Hindlimb muscle (tissue), 1 donor: ENCODE results near the gene RALGPS2. TPM values are rescaled to one million over a fixed set of nuclear protein-coding genes. Genes with fewer than 3 reads are reported as not detected.
"Not testable (repeated sequence)": the region's sequence is repeated elsewhere in the genome, so short reads cannot be mapped to it uniquely, and the experiment has no call there.

Source experiments
- DNase-seq: peaks from one replicate; pipeline ENCODE4 v3.0.0-alpha.2; 2013
- polyA plus RNA-seq: library from polyadenylated mRNA; unstranded; fragments of 120-200 nt; gene quantifications from one replicate; pipeline ENCODE4 v1.2.1, GENCODE V29; 2013; ENCODE audit not compliant: insufficient read length

Gene RALGPS2
- polyA plus RNA-seq, 1 donor, result 41.1 TPM

DNA sequence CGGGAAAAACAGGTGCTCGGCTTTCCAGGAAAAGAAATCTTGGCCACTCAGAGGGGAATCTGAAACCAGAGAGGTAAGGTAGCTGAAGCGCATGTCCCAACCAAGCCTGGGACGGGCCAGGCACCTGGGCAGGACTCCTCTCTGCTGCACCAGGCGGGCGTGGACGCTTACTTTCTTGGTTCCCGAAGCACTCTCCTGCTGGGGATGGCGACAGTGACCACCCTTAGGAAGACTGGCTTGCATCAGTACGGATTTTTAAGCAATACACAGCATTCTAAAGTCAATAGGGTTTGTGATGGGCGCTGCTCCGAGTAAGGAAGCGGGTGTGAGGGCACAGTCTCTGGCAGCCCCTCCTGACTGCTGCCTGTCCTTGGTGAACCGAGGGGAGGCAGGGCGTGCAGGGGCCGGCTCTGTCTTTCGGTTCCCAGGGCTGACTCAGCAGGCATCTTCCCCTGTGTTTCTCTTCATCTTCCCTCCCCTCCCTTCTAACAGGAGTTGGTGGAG lies 220.8 kb downstream of the RALGPS2 start:
- no peak for DNase-seq

DNA sequence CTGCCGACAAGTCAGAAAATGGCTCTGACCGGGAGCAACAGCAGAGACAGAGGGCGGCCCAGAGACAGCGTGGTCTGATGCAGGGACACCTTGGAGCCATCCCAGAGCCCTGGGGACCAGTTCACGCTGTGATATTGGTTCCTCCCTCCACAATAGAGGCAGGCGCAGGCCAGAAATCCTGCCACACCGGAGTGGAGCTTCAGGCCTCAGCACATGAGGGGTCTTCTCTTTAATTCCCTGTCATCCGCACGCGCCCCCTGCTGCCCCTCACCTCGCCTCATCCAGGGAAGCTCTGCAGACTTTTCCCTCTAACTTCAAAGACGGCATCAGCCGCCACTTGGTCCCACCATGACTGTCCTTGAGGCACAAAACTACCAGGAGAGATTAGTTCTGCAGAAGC lies 221.4 kb downstream of the RALGPS2 start:
- no peak for DNase-seq

DNA sequence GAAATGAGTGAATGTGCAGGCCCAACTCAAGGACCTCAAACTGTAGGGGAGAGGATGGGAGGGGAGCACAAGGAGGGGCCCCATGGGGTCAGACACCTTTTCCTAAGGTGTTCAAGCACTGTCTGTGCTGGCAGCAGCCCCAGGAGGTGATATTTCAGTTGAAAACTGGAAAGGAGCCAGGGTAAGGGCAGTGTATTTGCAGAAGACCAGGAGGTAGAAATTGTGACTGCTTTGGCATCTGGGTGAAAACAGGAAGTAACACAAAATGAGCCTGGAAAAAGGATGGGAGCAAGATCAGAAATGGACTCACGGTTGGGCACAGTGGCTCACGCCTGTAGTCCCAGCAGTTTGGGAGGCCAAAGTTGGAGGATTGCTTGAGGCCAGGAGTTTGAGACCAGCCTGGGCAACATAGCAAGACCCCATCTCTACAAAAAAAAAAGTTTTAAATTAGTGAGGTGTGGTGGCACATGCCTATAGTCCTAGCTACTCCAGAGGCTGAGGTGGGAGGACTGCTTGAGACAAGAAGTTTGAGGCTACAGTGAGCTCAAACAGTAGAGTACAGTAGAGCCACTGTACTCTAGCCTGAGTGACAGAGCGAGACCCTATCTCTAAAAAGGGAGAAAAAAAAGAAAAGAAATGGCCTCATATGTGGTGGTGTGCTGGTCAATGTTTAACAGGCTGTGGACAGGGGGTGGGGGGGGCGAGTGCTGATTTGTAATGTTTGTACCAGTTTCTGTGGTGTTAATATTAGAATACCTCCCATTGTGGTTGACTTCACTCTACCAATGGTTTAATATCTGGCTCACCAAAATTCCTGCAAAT lies 222.0 kb downstream of the RALGPS2 start:
- no peak for DNase-seq

DNA sequence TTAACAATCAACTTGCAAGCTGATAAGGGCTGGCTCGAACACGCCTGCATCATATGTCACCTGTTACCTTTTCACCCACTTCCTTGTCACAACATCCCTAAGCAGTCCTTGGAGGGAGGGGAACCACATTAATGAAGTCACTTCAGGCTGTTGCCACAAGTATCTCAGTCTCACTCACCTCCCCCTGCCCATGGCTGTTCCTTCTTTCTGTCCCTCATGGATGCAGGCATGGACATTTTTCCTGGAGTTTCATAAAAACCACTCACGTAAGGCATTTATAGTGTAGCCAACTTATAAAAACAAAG lies 222.6 kb downstream of the RALGPS2 start:
- DNase-seq, result no peak

DNA sequence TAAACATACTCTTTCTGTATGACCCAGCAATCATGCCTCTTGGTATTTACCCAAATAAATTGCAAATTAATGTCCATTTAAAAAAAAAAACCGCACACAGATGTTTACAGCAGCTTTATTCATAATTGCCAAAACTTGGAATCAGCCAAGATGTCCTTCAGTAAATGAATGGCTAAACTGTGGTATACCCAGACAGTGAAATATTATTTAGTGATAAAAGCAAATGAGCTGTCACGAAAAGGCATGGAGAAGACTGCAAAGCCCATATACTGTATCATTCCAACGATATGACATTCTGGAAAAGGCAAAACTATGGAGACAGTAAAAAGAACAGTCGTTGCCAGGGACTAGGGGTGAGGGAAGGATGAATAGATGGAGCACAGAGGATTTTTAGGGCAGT lies 223.6 kb downstream of the RALGPS2 start:
- DNase-seq, result no peak

DNA sequence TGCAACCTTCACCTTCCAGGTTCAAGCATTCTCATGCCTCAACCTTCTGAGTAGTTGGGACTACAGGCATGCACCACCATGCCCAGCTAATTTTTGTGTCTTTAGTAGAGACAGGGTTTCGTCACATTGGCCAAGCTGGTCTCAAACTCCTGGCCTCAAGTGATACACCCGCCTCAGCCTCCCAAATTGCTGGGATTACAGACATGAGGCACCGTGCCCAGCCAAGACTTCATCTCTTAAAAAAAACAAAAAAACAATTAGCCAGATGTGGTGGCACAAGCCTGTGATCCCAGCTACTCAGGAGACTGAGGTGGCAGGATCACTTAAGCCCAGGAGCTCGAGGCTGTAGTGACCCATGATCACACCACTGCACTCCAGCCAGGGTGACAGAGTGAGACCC lies 224.8 kb downstream of the RALGPS2 start:
- DNase-seq, result not testable (repeated sequence)

DNA sequence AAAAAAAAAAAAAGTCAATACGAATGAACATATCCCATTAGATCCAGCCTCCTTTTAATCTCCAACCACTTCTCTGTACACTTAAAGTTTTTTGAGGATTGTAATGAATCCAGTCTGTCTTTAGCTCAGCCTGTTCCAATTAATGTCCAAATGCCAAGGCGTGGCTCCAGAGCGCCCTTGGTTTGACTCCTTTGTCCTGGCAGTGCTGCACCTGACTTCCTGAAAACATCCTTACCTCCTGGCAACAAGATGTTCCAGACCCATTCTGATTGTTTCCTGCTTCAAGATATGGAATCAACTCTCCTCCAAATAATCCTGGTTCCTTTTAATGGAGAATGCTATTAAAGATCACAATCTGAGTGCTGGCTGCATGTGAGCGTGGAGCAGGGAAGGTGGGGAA lies 226.6 kb downstream of the RALGPS2 start:
- no peak for DNase-seq

DNA sequence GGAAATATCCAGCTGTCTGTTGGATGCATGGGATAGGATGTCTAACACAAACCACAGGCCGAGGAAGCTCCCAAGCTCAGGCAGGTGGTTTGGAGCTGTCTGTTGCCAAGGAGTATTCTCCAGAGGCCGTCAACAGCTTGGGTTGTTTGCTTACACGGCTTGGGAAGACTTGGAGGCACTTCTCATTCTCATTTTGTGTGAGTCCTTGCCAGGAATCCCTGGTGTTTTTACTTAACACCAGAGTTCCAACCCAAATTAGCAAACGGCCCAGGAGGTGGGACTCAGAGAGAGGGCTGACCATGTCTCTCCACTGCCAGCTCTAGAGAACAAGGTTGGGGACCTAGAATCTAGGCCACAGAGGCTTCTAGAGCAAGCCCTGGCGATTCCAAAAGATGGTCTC lies 228.0 kb downstream of the RALGPS2 start:
- peak; percentile 85 for DNase-seq

DNA sequence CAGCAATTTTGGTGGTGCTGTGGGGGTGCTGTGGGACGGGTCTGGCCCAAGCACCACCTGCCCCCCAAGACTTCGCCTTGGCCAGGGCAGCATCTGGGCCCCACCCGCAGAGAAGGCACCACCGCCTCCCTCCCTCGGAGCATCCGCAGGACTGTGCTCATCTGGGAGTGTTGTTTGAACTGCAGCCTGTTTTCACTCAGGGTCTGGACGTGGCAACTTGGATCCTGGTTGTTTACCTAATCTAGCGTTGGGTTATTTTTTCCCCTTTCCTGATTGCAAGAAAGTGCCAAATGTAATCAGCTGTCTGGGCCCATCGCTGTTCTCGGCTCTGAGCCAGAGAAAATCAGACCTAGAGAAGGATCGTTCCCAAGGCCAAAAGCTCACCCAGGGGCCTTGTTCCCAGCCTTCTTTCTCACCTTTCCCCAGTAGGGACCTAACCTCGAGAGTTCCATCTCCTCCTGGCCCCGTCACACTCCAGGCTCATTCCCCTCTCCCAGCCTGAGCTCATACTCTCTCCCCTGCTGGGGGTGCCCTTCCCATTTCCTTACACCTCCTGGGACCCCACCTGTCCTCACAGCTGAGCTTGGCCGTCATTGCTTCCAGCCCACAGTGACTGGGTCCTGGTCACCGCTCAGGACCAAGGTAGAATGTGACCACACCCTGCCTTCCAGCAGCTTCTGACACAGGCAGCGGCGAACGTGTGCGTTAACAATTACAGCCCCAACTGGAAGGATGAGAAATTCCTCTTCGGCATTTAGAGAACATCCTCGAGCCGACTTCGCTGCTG lies 228.7 kb downstream of the RALGPS2 start:
- DNase-seq, result no peak

DNA sequence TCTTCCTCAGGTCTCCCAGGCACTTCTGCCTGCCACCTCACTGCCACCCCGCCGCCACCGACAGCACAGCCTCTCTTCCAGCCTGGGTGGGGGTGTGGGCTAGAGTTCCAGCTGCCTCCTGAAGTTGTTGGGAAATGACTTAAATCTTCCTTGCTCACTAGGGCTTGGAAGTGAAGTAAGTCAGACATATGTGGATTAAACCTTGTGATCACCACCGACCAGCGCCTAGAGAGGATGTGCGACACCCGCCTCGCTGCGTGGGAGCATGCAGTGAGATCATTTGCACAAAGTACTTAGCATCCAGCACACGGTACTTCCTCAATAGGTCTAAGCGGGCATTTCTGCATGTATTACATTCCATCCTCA lies 229.3 kb downstream of the RALGPS2 start:
- no peak for DNase-seq

DNA sequence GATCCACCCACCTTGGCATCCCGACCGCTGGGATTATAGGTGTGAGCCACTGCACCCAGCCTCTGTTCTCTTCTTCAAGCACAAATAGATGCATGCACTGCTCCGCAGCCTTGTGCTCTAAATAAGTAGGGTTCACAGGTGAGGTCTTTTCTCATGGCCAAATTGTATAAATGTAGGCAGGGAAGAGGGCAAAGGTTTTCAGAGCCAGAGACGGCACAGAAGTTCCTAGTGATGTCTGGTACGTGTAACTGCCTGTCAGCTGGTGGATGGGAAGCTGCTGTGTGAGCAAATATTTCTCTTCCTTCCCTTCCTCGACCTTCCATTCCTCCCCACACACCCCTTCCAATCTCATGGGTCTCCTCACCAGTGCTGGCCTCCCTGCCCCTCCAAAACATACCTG lies 229.9 kb downstream of the RALGPS2 start:
- no peak for DNase-seq

DNA sequence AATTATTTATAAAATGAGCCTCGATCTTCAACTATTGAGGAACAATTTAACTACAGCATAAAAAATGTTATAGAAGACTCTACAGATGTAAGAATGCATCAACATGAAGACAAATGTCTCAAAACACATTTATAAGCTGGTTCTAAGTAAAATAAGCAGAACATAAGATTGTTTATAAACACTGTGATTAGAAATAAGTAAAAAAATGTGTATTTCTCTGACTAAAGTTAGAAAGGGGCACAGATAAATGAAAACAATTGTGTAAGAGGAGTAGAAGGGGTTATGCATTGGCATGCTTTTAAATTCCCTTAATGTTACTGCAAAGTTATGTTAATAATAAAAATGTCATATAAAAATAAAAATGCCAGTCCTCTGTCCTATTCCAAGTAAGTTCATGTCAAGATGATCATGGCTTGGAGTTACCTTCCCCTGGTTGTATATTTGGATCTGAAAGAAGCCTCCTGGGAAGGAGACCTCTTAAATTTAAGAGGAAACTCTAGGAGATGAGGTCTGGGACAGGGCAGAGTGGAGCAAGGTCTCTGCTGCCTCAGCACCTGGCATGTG lies 230.4 kb downstream of the RALGPS2 start:
- no peak for DNase-seq

DNA sequence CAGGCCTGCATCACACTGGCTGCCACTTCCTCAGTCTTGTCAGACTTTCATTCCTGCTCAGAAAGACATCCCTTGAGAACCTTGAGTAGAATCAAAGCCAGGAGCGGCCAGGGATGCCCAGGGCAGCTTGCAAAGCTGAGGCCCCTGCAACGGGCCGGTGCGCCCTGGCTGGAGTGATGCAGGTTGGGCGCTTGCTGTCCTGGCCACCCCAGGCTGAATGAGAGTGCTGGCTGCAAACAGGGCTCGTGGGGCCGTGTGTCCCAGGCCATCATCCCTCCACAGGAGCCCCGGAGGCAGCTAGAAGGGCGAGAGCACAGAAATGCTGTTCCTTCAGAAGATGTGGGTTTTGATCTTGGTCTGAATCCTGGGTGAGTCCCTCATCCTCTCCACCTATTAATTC lies 233.4 kb downstream of the RALGPS2 start:
- no peak for DNase-seq

DNA sequence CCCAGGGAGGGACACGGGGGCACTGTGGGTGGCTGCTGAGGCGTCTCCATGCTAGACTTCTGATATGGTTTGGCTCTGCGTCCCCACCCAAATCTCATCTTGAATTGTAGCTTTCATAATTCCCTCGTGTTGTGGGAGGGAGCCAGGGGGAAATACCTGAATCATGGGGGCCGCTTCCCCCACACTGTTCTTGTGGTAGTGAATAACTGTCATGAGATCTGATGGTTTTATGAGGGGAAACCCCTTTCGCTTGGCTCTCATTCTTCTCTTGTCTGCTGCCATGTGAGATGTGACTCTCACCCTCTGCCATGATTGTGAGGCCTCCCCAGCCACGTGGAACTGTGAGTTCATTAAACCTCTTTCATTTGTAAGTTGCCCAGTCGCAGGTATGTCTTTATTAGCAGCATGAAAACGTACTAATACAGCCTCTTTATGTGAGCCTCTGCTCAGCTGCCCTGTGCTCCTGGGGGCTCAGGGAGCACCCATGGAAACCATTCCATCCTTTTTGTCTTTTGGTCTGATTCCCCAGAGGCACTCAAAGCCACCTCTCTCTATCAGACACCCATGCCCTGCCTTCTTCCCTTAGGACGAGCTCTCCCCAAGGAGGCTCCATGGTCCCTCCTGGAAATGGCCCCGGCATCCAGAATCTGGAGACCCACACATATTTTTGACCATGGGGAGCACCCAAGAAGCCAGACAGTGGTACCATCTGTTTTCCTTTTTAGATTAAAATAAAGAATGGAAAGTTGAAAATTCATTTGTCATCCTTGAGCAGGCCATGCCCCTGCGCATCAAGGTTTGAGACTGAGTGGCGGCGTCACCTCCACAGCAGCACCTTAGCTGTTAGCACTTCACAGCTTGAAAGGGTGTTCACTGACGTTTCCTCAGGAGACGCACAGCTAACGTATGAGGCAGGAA lies 234.8 kb downstream of the RALGPS2 start:
- no peak for DNase-seq

DNA sequence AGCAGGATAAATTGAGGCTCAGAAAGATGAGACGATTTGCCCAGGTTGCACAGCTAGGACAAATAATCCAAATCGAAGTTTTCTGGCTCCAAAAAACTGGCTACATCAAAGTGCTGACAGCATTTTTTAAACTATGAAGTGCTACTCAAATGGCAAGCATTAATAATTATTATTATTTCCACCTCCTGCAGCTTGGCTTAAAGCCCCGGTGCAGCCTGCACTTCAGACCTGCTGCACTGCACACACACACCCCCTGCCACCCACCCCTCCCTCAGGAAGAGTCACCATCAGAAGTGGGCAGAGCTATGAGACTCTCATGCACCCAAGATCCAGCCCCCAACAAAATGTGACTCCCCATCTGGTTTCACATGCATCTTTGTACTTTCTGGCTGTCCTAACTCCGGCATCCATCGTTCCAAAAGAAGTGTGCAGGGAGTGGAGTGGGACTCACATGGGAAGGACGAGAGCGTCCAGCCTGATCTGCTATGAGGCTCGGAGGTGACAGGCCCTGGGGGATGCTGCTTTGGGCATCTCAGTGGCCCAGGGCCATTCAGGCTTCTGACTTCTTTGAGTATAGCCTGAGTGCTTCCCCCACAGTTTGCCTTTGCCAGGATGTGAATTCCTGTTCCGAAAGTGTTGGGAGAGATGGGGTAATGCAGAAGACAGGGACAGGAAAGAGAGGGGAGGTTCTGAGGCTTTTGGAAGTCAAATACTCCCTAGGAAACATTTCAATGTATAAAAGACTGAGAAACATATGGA lies 235.6 kb downstream of the RALGPS2 start:
- no peak for DNase-seq

DNA sequence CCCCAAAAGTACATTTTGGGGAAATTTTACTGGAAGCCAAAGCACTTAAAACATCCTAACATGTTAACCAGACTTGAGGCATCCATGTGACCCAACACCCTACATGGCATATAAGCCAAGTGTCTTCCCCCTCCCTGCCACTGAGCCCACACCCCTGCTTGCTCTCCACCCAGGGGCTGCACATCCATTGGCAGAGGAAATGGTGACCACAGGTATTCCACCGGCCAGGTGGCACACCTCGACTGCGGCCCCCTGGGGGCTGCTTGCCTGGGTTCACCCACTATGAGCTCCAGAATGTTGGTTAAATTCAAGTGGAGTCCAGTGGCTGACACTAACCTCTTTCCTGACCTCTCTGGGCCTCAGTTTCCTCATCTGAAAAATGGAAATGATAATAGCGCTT lies 236.3 kb downstream of the RALGPS2 start:
- no peak for DNase-seq

DNA sequence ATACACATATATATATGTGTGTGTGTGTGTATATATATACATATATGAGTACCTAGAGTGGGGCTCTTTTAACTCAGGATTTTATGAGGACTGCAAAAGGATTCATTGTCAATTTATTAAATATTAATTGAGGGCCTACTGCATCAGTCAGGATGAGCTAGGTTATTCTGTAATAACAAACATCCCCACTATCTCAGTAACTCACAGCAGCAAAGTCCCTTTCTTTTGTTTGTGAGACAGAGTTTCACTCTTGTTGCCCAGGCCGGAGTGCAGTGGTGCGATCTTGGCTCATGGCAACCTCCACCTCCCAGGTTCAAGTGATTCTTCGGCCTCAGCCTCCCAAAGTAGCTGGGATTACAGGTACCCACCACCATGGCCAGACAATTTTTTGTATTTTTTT lies 236.8 kb downstream of the RALGPS2 start:
- no peak for DNase-seq

DNA sequence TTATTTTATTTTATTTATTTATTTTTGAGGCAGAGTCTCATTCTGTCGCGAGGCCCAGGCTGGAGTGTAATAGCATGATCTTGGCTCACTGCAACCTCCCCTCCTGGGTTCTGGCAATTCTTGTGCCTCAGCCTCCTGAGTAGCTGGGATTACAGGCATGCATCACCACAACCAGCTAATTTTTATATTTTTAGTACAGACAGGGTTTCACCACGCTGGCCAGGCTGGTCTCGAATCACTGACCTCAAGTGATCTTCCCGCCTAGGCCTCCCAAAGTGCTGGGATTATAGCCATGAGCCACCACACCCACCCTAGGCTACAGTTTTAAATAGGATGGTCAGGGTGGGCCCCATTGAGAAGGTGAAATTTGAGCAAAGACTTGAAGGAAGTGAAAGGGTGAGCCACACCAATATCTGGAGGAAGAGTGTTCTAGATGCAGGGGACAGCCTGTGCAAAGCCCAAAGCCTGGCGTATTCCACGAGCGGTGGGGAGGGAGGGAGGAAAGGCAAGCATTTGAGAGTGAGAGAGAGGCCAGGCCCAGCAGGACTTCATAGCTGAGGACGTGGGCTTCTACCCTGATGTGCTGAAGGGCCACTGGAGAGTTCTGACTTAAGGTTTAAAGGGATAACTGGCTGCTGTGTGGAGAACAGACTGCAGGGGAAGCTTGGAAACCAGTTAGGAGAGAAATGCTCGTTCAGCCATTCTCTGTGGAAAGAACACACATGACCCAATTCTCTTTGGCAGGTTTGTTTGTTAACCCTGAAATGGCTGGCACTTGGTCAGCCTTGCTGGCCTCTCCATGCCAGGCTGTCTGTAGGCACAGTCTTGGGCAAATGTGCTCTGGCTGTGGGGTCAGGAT lies 238.0 kb downstream of the RALGPS2 start:
- DNase-seq, result no peak

DNA sequence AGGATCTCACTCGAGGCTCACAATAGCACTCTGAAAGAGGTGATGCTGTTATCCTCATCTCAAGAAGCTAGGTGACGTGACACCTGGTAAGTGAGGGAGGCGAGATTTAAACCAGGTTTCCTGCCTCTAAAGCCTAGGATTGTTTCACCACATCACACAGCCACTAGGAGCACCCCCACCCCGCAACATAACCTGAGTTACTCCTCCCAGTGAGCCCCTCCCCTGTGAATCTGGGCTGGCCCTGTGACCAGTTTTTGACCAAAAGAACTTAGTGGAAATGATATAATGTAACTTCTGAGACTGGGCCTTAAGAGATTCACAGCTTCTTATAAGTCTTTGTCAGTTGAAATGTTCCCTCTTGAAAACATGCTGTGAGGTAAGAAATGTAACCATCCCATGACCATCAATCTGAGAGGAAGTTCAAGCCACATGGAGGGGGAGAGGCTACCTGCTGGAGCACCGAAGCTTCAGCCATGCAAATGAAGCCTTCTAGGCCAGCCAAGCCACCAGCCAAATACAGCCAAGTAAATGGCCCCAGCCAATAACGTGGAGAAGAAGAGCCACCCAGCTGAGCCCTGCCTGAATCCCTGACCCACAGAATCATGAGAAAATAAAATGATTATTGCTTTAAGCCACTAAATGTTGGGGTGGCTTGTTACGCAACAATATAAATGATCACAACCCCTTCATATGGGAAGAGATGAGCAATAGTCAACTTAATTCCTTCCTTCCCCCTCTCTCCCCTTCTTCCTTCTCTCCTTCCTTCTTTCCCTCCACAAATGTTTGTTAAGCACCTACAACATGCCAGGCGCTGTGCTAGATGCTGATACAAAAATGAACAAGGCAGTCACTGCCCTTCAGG lies 239.7 kb downstream of the RALGPS2 start:
- DNase-seq, result no peak

DNA sequence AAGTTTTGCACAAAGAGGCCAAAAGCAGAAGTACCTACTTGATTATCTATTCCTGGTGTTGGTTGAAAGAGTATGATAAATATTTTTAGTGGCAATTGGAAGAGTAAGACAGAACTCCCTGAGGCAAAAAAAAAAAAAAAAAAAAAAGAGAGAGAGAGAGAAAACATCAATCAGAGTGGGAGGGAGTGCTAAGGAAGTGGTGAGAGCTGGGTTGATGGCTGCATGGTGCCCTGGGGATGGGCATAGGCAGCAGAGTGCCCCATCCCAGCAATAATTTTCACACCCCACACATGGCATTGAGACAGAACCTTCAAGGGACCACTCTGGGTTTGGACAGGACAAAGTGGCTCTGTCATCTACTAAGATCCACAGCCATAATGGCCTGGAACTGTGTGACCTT lies 241.3 kb downstream of the RALGPS2 start:
- no peak for DNase-seq
